ENCODE data around the gene MRPL12.

- TF ChIP-seq CTCF (conservative IDR thresholded peaks at IDR 0.05 in 1 of 2, IDR thresholded peaks at IDR 0.05 in 1 of 2; ENCODE audit: low read depth in 1 of 2, low read length in 2 of 2): no peak
- TF ChIP-seq EZH2 (IDR thresholded peaks at IDR 0.05; ENCODE audit: low read length, missing control alignments): no peak
Measured at GRCh38 chr17:81691608-81692007, 11.6 kb upstream of the MRPL12 start.
